Tibial nerve (tissue), 4 donors: Measurements from ENCODE around the gene FOXL2NB.

Source experiments
- EP300 ChIP-seq, 2 donors: sonication (generic); formaldehyde crosslinking; IDR thresholded peaks; one replicate each; pipeline ENCODE4 v1.6.1; 2017; ENCODE audit warnings: antibody characterized with exemption in 2 of 2, mild to moderate bottlenecking in 1 of 2
- POLR2A ChIP-seq, 2 donors: fragments of 450-650 bp; IDR thresholded peaks; one replicate each; pipeline ENCODE4 v1.6.1; 2017; ENCODE audit warnings: antibody characterized with exemption in 2 of 2, mild to moderate bottlenecking in 2 of 2, moderate library complexity in 2 of 2
- TF ChIP-seq, protein P1 (sequence below), 5 experiments: fragments of 200-600 bp in 3 of 5; fragments of 450-650 bp in 2 of 5; sonication (generic) in 3 of 5; IDR thresholded peaks; one replicate each; pipeline ENCODE4 v1.5.1; 2016 to 2019; ENCODE audit warnings: antibody characterized with exemption in 5 of 5, mild to moderate bottlenecking in 3 of 5, moderate library complexity in 2 of 5

GRCh38 chr3:138937690-138938055 lies 9.3 kb upstream of the FOXL2NB start:
- TF ChIP-seq, protein P1, sequence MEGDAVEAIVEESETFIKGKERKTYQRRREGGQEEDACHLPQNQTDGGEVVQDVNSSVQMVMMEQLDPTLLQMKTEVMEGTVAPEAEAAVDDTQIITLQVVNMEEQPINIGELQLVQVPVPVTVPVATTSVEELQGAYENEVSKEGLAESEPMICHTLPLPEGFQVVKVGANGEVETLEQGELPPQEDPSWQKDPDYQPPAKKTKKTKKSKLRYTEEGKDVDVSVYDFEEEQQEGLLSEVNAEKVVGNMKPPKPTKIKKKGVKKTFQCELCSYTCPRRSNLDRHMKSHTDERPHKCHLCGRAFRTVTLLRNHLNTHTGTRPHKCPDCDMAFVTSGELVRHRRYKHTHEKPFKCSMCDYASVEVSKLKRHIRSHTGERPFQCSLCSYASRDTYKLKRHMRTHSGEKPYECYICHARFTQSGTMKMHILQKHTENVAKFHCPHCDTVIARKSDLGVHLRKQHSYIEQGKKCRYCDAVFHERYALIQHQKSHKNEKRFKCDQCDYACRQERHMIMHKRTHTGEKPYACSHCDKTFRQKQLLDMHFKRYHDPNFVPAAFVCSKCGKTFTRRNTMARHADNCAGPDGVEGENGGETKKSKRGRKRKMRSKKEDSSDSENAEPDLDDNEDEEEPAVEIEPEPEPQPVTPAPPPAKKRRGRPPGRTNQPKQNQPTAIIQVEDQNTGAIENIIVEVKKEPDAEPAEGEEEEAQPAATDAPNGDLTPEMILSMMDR (IDR thresholded peaks at IDR 0.05): no peak
- TF ChIP-seq POLR2A (IDR thresholded peaks at IDR 0.05): no peak
- TF ChIP-seq EP300 (IDR thresholded peaks at IDR 0.05): no peak
